SJCRH30 (cell line): ENCODE measurements around the gene MEST. TPM values are rescaled to one million over a fixed set of nuclear protein-coding genes. Genes with fewer than 3 reads are reported as not detected.
"Not testable (repeated sequence)": the region's sequence is repeated elsewhere in the genome, so short reads cannot be mapped to it uniquely, and the experiment has no call there.

Experiments
- DNase-seq, 2 experiments: peaks; one replicate each; pipeline ENCODE4 v3.0.0-alpha.2; 2015 to 2020
- H3K27ac ChIP-seq: fragments of 250-450 bp; sonication (Bioruptor Pico); 2 replicates; pipeline ENCODE4 v1.5.1; 2020; ENCODE audit warnings: mild to moderate bottlenecking, moderate library complexity
- H3K27me3 ChIP-seq: fragments of 250-450 bp; sonication (Bioruptor Pico); 2 replicates; pipeline ENCODE4 v1.5.1; 2020; ENCODE audit warnings: mild to moderate bottlenecking, moderate library complexity
- H3K36me3 ChIP-seq: fragments of 250-450 bp; sonication (Bioruptor Pico); 2 replicates; pipeline ENCODE4 v1.5.1; 2020; ENCODE audit warnings: mild to moderate bottlenecking, moderate library complexity
- H3K4me1 ChIP-seq: fragments of 250-450 bp; sonication (Bioruptor Pico); 2 replicates; pipeline ENCODE4 v1.5.1; 2020; ENCODE audit warnings: mild to moderate bottlenecking, moderate library complexity
- H3K4me3 ChIP-seq: fragments of 250-450 bp; sonication (Bioruptor Pico); 2 replicates; pipeline ENCODE4 v1.5.1; 2020; ENCODE audit warnings: mild to moderate bottlenecking, moderate library complexity
- H3K9me3 ChIP-seq: fragments of 250-450 bp; sonication (Bioruptor Pico); replicated peaks from 2 replicates; pipeline ENCODE4 v1.5.1; 2020; ENCODE audit warnings: mild to moderate bottlenecking, moderate library complexity
- total RNA-seq: library from RNA; depleted of rRNA; stranded (reverse); fragments of >200 nt; shearing (Covaris generic); gene quantifications from 2 replicates; pipeline ENCODE4 v1.2.3, GENCODE V29; 2014

MEST gene
- total RNA-seq, 1 experiment from 2014 or later: 2,085 TPM

- H3K4me3 ChIP-seq: peak overlapping the region; percentile 77
- DNase-seq: peak; percentile 63 to 79
- peak overlapping the region; percentile 95 for H3K27ac ChIP-seq
- H3K9me3 ChIP-seq: no peaks in the 10 kb centered on the region
- peaks cover 37% of the 10 kb centered on the region for H3K36me3 ChIP-seq
- no peaks in the 10 kb centered on the region for H3K27me3 ChIP-seq
- peaks cover 20% of the 10 kb centered on the region for H3K4me1 ChIP-seq
Observed at GRCh38 chr7:130490888-130491804, 739 bp upstream of the MEST start.

GRCh38 chr7:130492523-130493274 is 814 bp downstream of the MEST start:
- Histone ChIP-seq H3K4me3 (peak overlapping the region; percentile 77), H3K9me3 (no peaks in the 10 kb centered on the region), H3K27ac (peak overlapping the region; percentile 95), H3K36me3 (peaks cover 52% of the 10 kb centered on the region), H3K27me3 (no peaks in the 10 kb centered on the region), H3K4me1 (peaks cover 20% of the 10 kb centered on the region)
- DNase-seq: peak in 1 of 2 experiments; percentile 23

- DNase-seq: peak; percentile 55 to 60
- Histone ChIP-seq H3K9me3 (no peaks in the 10 kb centered on the region), H3K36me3 (peaks cover 59% of the 10 kb centered on the region), H3K4me3 (peak overlapping the region; percentile 77), H3K4me1 (peaks cover 17% of the 10 kb centered on the region), H3K27ac (peak overlapping the region; percentile 95), H3K27me3 (no peaks in the 10 kb centered on the region)
Observed at GRCh38 chr7:130493275-130493873, 1.5 kb downstream of the MEST start.

GRCh38 chr7:130494431-130494858 is 2.6 kb downstream of the MEST start:
- peaks cover 70% of the 10 kb centered on the region for H3K36me3 ChIP-seq
- H3K4me3 ChIP-seq: peak overlapping the region; percentile 77
- no peaks in the 10 kb centered on the region for H3K9me3 ChIP-seq
- no peaks in the 10 kb centered on the region for H3K27me3 ChIP-seq
- peak overlapping the region; percentile 95 for H3K27ac ChIP-seq
- no peak for DNase-seq
- H3K4me1 ChIP-seq: peaks cover 6% of the 10 kb centered on the region

GRCh38 chr7:130500463-130500862 is 8.6 kb downstream of the MEST start:
- peak in 1 of 2 experiments; percentile 37 for DNase-seq

GRCh38 chr7:130500910-130501309 is 9.0 kb downstream of the MEST start:
- Histone ChIP-seq H3K4me3 (no peak overlapping the region), H3K9me3 (no peaks in the 10 kb centered on the region), H3K36me3 (peaks cover 94% of the 10 kb centered on the region), H3K27ac (no peak overlapping the region), H3K27me3 (no peaks in the 10 kb centered on the region), H3K4me1 (no peaks in the 10 kb centered on the region; the same call in 1 of the 2 replicates)
- no peak for DNase-seq

More at GRCh38 chr7:130500463-130500862, 8.6 kb downstream of the MEST start:
- no peaks in the 10 kb centered on the region for H3K27me3 ChIP-seq
- no peaks in the 10 kb centered on the region for H3K9me3 ChIP-seq
- no peak overlapping the region for H3K27ac ChIP-seq
- no peak overlapping the region for H3K4me3 ChIP-seq
- no peaks in the 10 kb centered on the region; the same call in 1 of the 2 replicates for H3K4me1 ChIP-seq
- peaks cover 97% of the 10 kb centered on the region for H3K36me3 ChIP-seq

GRCh38 chr7:130505753-130506152 is 13.9 kb downstream of the MEST start:
- H3K27ac ChIP-seq: no peak overlapping the region
- peaks cover 3% of the 10 kb centered on the region; the same call in 1 of the 2 replicates for H3K4me1 ChIP-seq
- H3K36me3 ChIP-seq: peaks cover 91% of the 10 kb centered on the region
- no peaks in the 10 kb centered on the region for H3K27me3 ChIP-seq
- H3K4me3 ChIP-seq: no peak overlapping the region
- no peaks in the 10 kb centered on the region for H3K9me3 ChIP-seq
- DNase-seq: no peak

- H3K36me3 ChIP-seq: peaks cover 91% of the 10 kb centered on the region
- peaks cover 3% of the 10 kb centered on the region; the same call in 1 of the 2 replicates for H3K4me1 ChIP-seq
- no peak overlapping the region for H3K4me3 ChIP-seq
- H3K9me3 ChIP-seq: no peaks in the 10 kb centered on the region
- DNase-seq: no peak
- no peak overlapping the region for H3K27ac ChIP-seq
- H3K27me3 ChIP-seq: no peaks in the 10 kb centered on the region
Observed at GRCh38 chr7:130506358-130506757, 14.5 kb downstream of the MEST start.

GRCh38 chr7:130512038-130512437 is 20.2 kb downstream of the MEST start:
- not testable (repeated sequence) for H3K9me3 ChIP-seq, H3K4me1 ChIP-seq, H3K4me3 ChIP-seq, H3K27me3 ChIP-seq, DNase-seq, H3K27ac ChIP-seq
- H3K36me3 ChIP-seq: peaks cover 86% of the 10 kb centered on the region

- Histone ChIP-seq H3K9me3 (no peaks in the 10 kb centered on the region), H3K36me3 (peaks cover 82% of the 10 kb centered on the region), H3K4me1 (no peaks in the 10 kb centered on the region), H3K27ac (no peak overlapping the region), H3K27me3 (no peaks in the 10 kb centered on the region), H3K4me3 (no peak overlapping the region)
- DNase-seq: no peak
Observed at GRCh38 chr7:130513447-130513846, 21.6 kb downstream of the MEST start.

GRCh38 chr7:130515315-130516040 is 23.6 kb downstream of the MEST start:
- DNase-seq: no peak
- Histone ChIP-seq H3K9me3 (no peaks in the 10 kb centered on the region), H3K36me3 (peaks cover 69% of the 10 kb centered on the region), H3K4me3 (no peak overlapping the region), H3K27ac (no peak overlapping the region), H3K4me1 (no peaks in the 10 kb centered on the region), H3K27me3 (no peaks in the 10 kb centered on the region)

- no peak for DNase-seq
- Histone ChIP-seq H3K4me1 (no peaks in the 10 kb centered on the region), H3K36me3 (peaks cover 34% of the 10 kb centered on the region), H3K27ac (no peak overlapping the region), H3K9me3 (no peaks in the 10 kb centered on the region), H3K4me3 (no peak overlapping the region), H3K27me3 (no peaks in the 10 kb centered on the region)
Observed at GRCh38 chr7:130521258-130521951, 29.5 kb downstream of the MEST start.

- H3K27me3 ChIP-seq, H3K4me3 ChIP-seq, H3K27ac ChIP-seq, H3K4me1 ChIP-seq, DNase-seq, H3K9me3 ChIP-seq: not testable (repeated sequence)
- H3K36me3 ChIP-seq: peaks cover 23% of the 10 kb centered on the region
Observed at GRCh38 chr7:130523519-130524125, 31.7 kb downstream of the MEST start.
